ENCODE results near the gene SEZ6L2. TPM values are rescaled to one million over a fixed set of nuclear protein-coding genes. Genes with fewer than 3 reads are reported as not detected.

The SEZ6L2 gene
- total RNA-seq, 1 experiment from 2014 or later = 70.7 TPM

- Histone ChIP-seq H3K9me3 (ENCODE audit: control insufficient read depth, insufficient read depth, low read depth, low read length) (no peaks in the 10 kb centered on the region), H3K4me3 (ENCODE audit: low read depth in 2 of 2, low read length in 2 of 2) (no peak overlapping the region), H3K27ac (ENCODE audit: low read length) (peak overlapping the region; percentile 36), H3K4me1 (ENCODE audit: control insufficient read depth, insufficient read depth, low read length) (peaks cover 42% of the 10 kb centered on the region), H3K36me3 (ENCODE audit: control insufficient read depth, insufficient read depth, low read length) (no peaks in the 10 kb centered on the region; the same call in 1 of the 2 replicates), H3K27me3 (ENCODE audit: control insufficient read depth, insufficient read depth, low read length) (no peaks in the 10 kb centered on the region)
- BruUV-seq (replicated peaks) = no TSS peak
- TF ChIP-seq CTCF (IDR thresholded peaks at IDR 0.05) = no peak
- no peak for TF ChIP-seq TCF7L2 (IDR thresholded peaks at IDR 0.05; ENCODE audit: low read depth, low read length)
- TF ChIP-seq REST (IDR thresholded peaks at IDR 0.05; ENCODE audit: insufficient read depth in 1 of 2, low read depth in 2 of 2, low read length in 1 of 2) = no peak
- no peak for TF ChIP-seq POLR2AphosphoS5 (IDR thresholded peaks at IDR 0.05; ENCODE audit: low read depth, low read length)
- TF ChIP-seq SIN3A (IDR thresholded peaks at IDR 0.05; ENCODE audit: borderline replicate concordance, insufficient read depth, low read depth, low read length) = no peak
- CTCF ChIA-PET = no interaction called here
- POLR2A ChIA-PET = interaction anchor here (0.7 kb wide), 1 partner anchor 281 kb away, joined by 5 read pairs; no protein-coding TSS in a partner anchor
- intact Hi-C loops (cut with micrococcal nuclease; ENCODE audit: unreplicated experiment) = no loop called here
- in situ Hi-C loops (cut with HindIII; ENCODE audit: low pct_unique_long_range_greater_than_20kb, low sequenced_read_pairs) = no loop called here
- DNase-seq (ENCODE audit: low read depth, low spot score) = no peak
- no peak for ATAC-seq
Observed at GRCh38 chr16:29824589-29825144, 74.7 kb downstream of the SEZ6L2 start.

- Histone ChIP-seq H3K4me3 (ENCODE audit: low read depth in 2 of 2, low read length in 2 of 2) (peak overlapping the region; percentile 69 to 94), H3K36me3 (ENCODE audit: control insufficient read depth, insufficient read depth, low read length) (peaks cover 3% of the 10 kb centered on the region), H3K27ac (ENCODE audit: low read length) (peak overlapping the region; percentile 94), H3K27me3 (ENCODE audit: control insufficient read depth, insufficient read depth, low read length) (no peaks in the 10 kb centered on the region), H3K9me3 (ENCODE audit: control insufficient read depth, insufficient read depth, low read depth, low read length) (no peaks in the 10 kb centered on the region), H3K4me1 (ENCODE audit: control insufficient read depth, insufficient read depth, low read length) (peaks cover 63% of the 10 kb centered on the region)
- ChIA-PET CTCF (no interaction called here), POLR2A (interaction anchor here (0.6 kb wide), 3 partner anchors 10 to 415 kb away, joined by 4 to 5 read pairs (median 4); partner anchors contain the start of gene NPIPB11)
- BruUV-seq (replicated peaks) = no TSS peak
- in situ Hi-C loops (cut with HindIII; ENCODE audit: low pct_unique_long_range_greater_than_20kb, low sequenced_read_pairs) (no loop called here), intact Hi-C loops (cut with micrococcal nuclease; ENCODE audit: unreplicated experiment) (no loop called here)
- peak; percentile 30 for ATAC-seq
- DNase-seq (ENCODE audit: low read depth, low spot score) = no peak
- peak; percentile 58; the same call in 1 of the 2 replicates for TF ChIP-seq POLR2AphosphoS5 (IDR thresholded peaks at IDR 0.05; ENCODE audit: low read depth, low read length)
- no peak for TF ChIP-seq REST (IDR thresholded peaks at IDR 0.05; ENCODE audit: insufficient read depth in 1 of 2, low read depth in 2 of 2, low read length in 1 of 2)
Observed at GRCh38 chr16:29821643-29822115, 77.7 kb downstream of the SEZ6L2 start.

Other genes starting within 250 kb of the SEZ6L2 start
- gene SPN, start 236.3 kb downstream of the SEZ6L2 start, total RNA-seq (2021; ENCODE audit: unreplicated experiment) = 1.3 TPM
- 27.9 TPM for gene QPRT, start 220.4 kb downstream of the SEZ6L2 start, total RNA-seq (2021; ENCODE audit: unreplicated experiment)
- 0.18 TPM for gene C16orf54, start 153.6 kb downstream of the SEZ6L2 start, total RNA-seq (2021; ENCODE audit: unreplicated experiment)
- gene ZG16, start 121.3 kb downstream of the SEZ6L2 start, total RNA-seq (2021; ENCODE audit: unreplicated experiment) = not detected
- 111 TPM for gene KIF22, start 108.8 kb downstream of the SEZ6L2 start, total RNA-seq (2021; ENCODE audit: unreplicated experiment)
- 426 TPM for gene MAZ, start 93.0 kb downstream of the SEZ6L2 start, total RNA-seq (2021; ENCODE audit: unreplicated experiment)
- 9.7 TPM for gene PRRT2, start 87.4 kb downstream of the SEZ6L2 start, total RNA-seq (2021; ENCODE audit: unreplicated experiment)
- 42.5 TPM for gene PAGR1, start 83.4 kb downstream of the SEZ6L2 start, total RNA-seq (2021; ENCODE audit: unreplicated experiment)
- gene MVP, start 79.1 kb downstream of the SEZ6L2 start, total RNA-seq (2021; ENCODE audit: unreplicated experiment) = 107 TPM
- 71.6 TPM for gene CDIPT, start 36.3 kb downstream of the SEZ6L2 start, total RNA-seq (2021; ENCODE audit: unreplicated experiment)
- 87.0 TPM for gene ASPHD1, start 938 bp upstream of the SEZ6L2 start, total RNA-seq (2021; ENCODE audit: unreplicated experiment)
- 45.7 TPM for gene KCTD13, start 26.7 kb upstream of the SEZ6L2 start, total RNA-seq (2021; ENCODE audit: unreplicated experiment)
- 161 TPM for gene TMEM219, start 62.5 kb upstream of the SEZ6L2 start, total RNA-seq (2021; ENCODE audit: unreplicated experiment)
- 99.4 TPM for gene TAOK2, start 74.3 kb upstream of the SEZ6L2 start, total RNA-seq (2021; ENCODE audit: unreplicated experiment)
- gene HIRIP3, start 96.1 kb upstream of the SEZ6L2 start, total RNA-seq (2021; ENCODE audit: unreplicated experiment) = 25.3 TPM
- gene INO80E, start 96.7 kb upstream of the SEZ6L2 start, total RNA-seq (2021; ENCODE audit: unreplicated experiment) = 104 TPM
- 3.2 TPM for gene DOC2A, start 111.5 kb upstream of the SEZ6L2 start, total RNA-seq (2021; ENCODE audit: unreplicated experiment)
- not detected for gene C16orf92, start 123.6 kb upstream of the SEZ6L2 start, total RNA-seq (2021; ENCODE audit: unreplicated experiment)
- 3.5 TPM for gene TLCD3B, start 131.7 kb upstream of the SEZ6L2 start, total RNA-seq (2021; ENCODE audit: unreplicated experiment)
- 2,516 TPM for gene ALDOA, start 166.2 kb upstream of the SEZ6L2 start, total RNA-seq (2021; ENCODE audit: unreplicated experiment)
- gene PPP4C, start 176.4 kb upstream of the SEZ6L2 start, total RNA-seq (2021; ENCODE audit: unreplicated experiment) = 186 TPM
- gene TBX6, start 192.4 kb upstream of the SEZ6L2 start, total RNA-seq (2021; ENCODE audit: unreplicated experiment) = 0.46 TPM
- 0.69 TPM for gene YPEL3, start 196.7 kb upstream of the SEZ6L2 start, total RNA-seq (2021; ENCODE audit: unreplicated experiment)
- gene GDPD3, start 214.0 kb upstream of the SEZ6L2 start, total RNA-seq (2021; ENCODE audit: unreplicated experiment) = 2.5 TPM
- 47.1 TPM for gene MAPK3, start 223.7 kb upstream of the SEZ6L2 start, total RNA-seq (2021; ENCODE audit: unreplicated experiment)